GM12864 (cell line): ENCODE measurements around the gene RTTN.

Experiments
- DNase-seq: peaks from one replicate; pipeline ENCODE4 v3.0.0-alpha.2; 2011; ENCODE audit warnings: low read depth
- H3K4me3 ChIP-seq: 2 replicates; pipeline ENCODE4 v1.5.1; 2011; ENCODE audit warnings: mild to moderate bottlenecking, low read depth, low read length, control low read depth
- CTCF ChIP-seq: IDR thresholded peaks from 2 replicates; pipeline ENCODE4 v1.5.1; 2011; ENCODE audit warnings: low read depth, mild to moderate bottlenecking, moderate library complexity, low read length, control low read depth, inconsistent platforms; ENCODE audit errors: missing control alignments

RTTN gene

GRCh38 chr18:70024829-70025228, 180.7 kb downstream of the RTTN start:
- no peak overlapping the region for H3K4me3 ChIP-seq
- DNase-seq, result no peak
- TF ChIP-seq CTCF, result no peak

GRCh38 chr18:70024093-70024492, 181.4 kb downstream of the RTTN start:
- TF ChIP-seq CTCF, result no peak
- no peak for DNase-seq

GRCh38 chr18:70022636-70023035, 182.9 kb downstream of the RTTN start:
- TF ChIP-seq CTCF, result no peak
- DNase-seq, result no peak
- no peak overlapping the region for H3K4me3 ChIP-seq

More at GRCh38 chr18:70024093-70024492, 181.4 kb downstream of the RTTN start:
- H3K4me3 ChIP-seq, result no peak overlapping the region

- DNase-seq, result no peak
- no peak overlapping the region for H3K4me3 ChIP-seq
- TF ChIP-seq CTCF, result no peak
Measured at GRCh38 chr18:70021498-70021897, 184.0 kb downstream of the RTTN start.

- no peak overlapping the region for H3K4me3 ChIP-seq
- TF ChIP-seq CTCF, result no peak
- DNase-seq, result no peak
Measured at GRCh38 chr18:70021043-70021442, 184.4 kb downstream of the RTTN start.

- no peak for DNase-seq
- TF ChIP-seq CTCF, result no peak
- H3K4me3 ChIP-seq, result no peak overlapping the region
Measured at GRCh38 chr18:70019991-70020390, 185.5 kb downstream of the RTTN start.

- no peak for TF ChIP-seq CTCF
- no peak for DNase-seq
- no peak overlapping the region for H3K4me3 ChIP-seq
Measured at GRCh38 chr18:70019136-70019535, 186.4 kb downstream of the RTTN start.
